CD4-positive, alpha-beta T cell (primary cell): ENCODE measurements around the gene SEPTIN8. TPM values are rescaled to one million over a fixed set of nuclear protein-coding genes. Genes with fewer than 3 reads are reported as not detected.
"Not testable (repeated sequence)": the region's sequence is repeated elsewhere in the genome, so short reads cannot be mapped to it uniquely, and the experiment has no call there.

Source experiments
- ATAC-seq: fragments of 200-7000 bp; cut with Tn5 transposase; one replicate; pipeline ENCODE4 v1.10.0; 2022; ENCODE audit warnings: mild to moderate bottlenecking; ENCODE audit not compliant: poor library complexity
- CTCF ChIA-PET: fragments of 350-600 bp; sonication (Branson Sonifier 250); formaldehyde crosslinking; loops from one replicate; lab custom pipeline; 2021; ENCODE audit warnings: antibody characterized with exemption, inconsistent platforms; lab: Charles Lee
- POLR2A ChIA-PET: fragments of 350-600 bp; sonication (Branson Sonifier 250); formaldehyde crosslinking; loops from one replicate; lab custom pipeline; 2021; ENCODE audit warnings: antibody characterized with exemption, inconsistent platforms; lab: Charles Lee
- DNase-seq, 14 experiments: peaks; one replicate each; pipeline ENCODE4 v3.0.0-alpha.2; 2013 to 2020; ENCODE audit warnings: mixed read lengths in 2 of 14
- H3K27ac ChIP-seq, 2 donors: one replicate each; pipeline versions ENCODE4 v1.5.1 to v1.7.0; 2013; ENCODE audit warnings: low read length in 2 of 2, low read depth in 1 of 2, mild to moderate bottlenecking in 1 of 2
- H3K27me3 ChIP-seq, 2 experiments: 1 replicate in 1 of 2; 2 replicates in 1 of 2; pipeline versions ENCODE4 v1.6.1 to v1.7.0; 2013; ENCODE audit warnings: low read length in 2 of 2, control low read depth in 1 of 2, mild to moderate bottlenecking in 1 of 2, moderate library complexity in 1 of 2; ENCODE audit not compliant: insufficient read depth in 2 of 2, control insufficient read depth in 1 of 2
- H3K36me3 ChIP-seq: one replicate; pipeline ENCODE4 v1.6.1; 2013; ENCODE audit warnings: low read length, control low read depth; ENCODE audit not compliant: insufficient read depth
- H3K4me1 ChIP-seq: one replicate; pipeline ENCODE4 v1.6.1; 2013; ENCODE audit warnings: low read length, control low read depth; ENCODE audit not compliant: insufficient read depth
- H3K4me3 ChIP-seq: one replicate; pipeline ENCODE4 v1.5.1; 2013; ENCODE audit warnings: mild to moderate bottlenecking, low read length, moderate library complexity
- H3K9me3 ChIP-seq, 2 experiments: 1 replicate in 1 of 2; 2 replicates in 1 of 2; pipeline versions ENCODE4 v1.6.1 to v1.7.0; 2013; ENCODE audit warnings: low read length in 2 of 2, mild to moderate bottlenecking in 2 of 2, control low read depth in 1 of 2, moderate library complexity in 1 of 2; ENCODE audit not compliant: control insufficient read depth in 1 of 2, insufficient read depth in 1 of 2
- H3K27ac Mint-ChIP-seq: one replicate; pipeline ENCODE4 v1.8.0; 2020; ENCODE audit warnings: mixed read lengths
- H3K27me3 Mint-ChIP-seq: one replicate; pipeline ENCODE4 v1.8.0; 2021; ENCODE audit warnings: mixed read lengths
- H3K36me3 Mint-ChIP-seq: one replicate; pipeline ENCODE4 v1.8.0; 2021; ENCODE audit warnings: low read depth, mixed read lengths
- H3K4me1 Mint-ChIP-seq: one replicate; pipeline ENCODE4 v1.8.0; 2021; ENCODE audit warnings: low read depth, mixed read lengths
- H3K4me3 Mint-ChIP-seq: one replicate; pipeline ENCODE4 v1.8.0; 2020; ENCODE audit warnings: mild to moderate bottlenecking, mixed read lengths
- H3K9me3 Mint-ChIP-seq: one replicate; pipeline ENCODE4 v1.8.0; 2020; ENCODE audit warnings: mixed read lengths
- CTCF ChIP-seq: fragments of 200-600 bp; IDR thresholded peaks from one replicate; pipeline ENCODE4 v1.8.0; 2022; ENCODE audit warnings: antibody characterized with exemption, mild to moderate bottlenecking
- intact Hi-C, 2 experiments: fragments of 100-400 bp; cut with DNase I in 1 of 2; cut with micrococcal nuclease in 1 of 2; formaldehyde crosslinking; loops; one replicate each; pipeline versions ENCODE4 v1.15.1 to v1.9.0; 2023 to 2025; cut with DNase I, micrococcal nuclease
- total RNA-seq, 174 experiments: library from RNA in 2 of 174; stranded (reverse) in 2 of 174; gene quantifications; one replicate each; pipeline ENCODE4 v1.2.3 and lab custom pipeline; 2021 to 2026

SEPTIN8 gene
- total RNA-seq, 2 experiments from 2014 or later = 4.4 to 5.3 TPM

- H3K4me3 Mint-ChIP-seq, intact Hi-C loops, H3K36me3 ChIP-seq, H3K27ac ChIP-seq, H3K36me3 Mint-ChIP-seq, H3K4me1 ChIP-seq, H3K27ac Mint-ChIP-seq, H3K9me3 Mint-ChIP-seq, H3K9me3 ChIP-seq, H3K4me3 ChIP-seq, DNase-seq, ATAC-seq, CTCF ChIA-PET, H3K4me1 Mint-ChIP-seq, POLR2A ChIA-PET: not testable (repeated sequence)
- peaks cover 81% of the 10 kb centered on the region for H3K27me3 Mint-ChIP-seq
- peaks cover 4 to 15% of the 10 kb centered on the region in 2 experiments for H3K27me3 ChIP-seq
Measured at GRCh38 chr5:132804219-132804618, 27.2 kb upstream of the SEPTIN8 start.

GRCh38 chr5:132802685-132803066, 25.6 kb upstream of the SEPTIN8 start:
- H3K27me3 Mint-ChIP-seq = peaks cover 77% of the 10 kb centered on the region
- H3K9me3 ChIP-seq, H3K36me3 Mint-ChIP-seq, H3K4me3 ChIP-seq, POLR2A ChIA-PET, H3K27ac ChIP-seq, H3K36me3 ChIP-seq, H3K4me1 ChIP-seq, H3K4me1 Mint-ChIP-seq, H3K27ac Mint-ChIP-seq, DNase-seq, CTCF ChIA-PET, ATAC-seq, H3K4me3 Mint-ChIP-seq, H3K9me3 Mint-ChIP-seq, intact Hi-C loops: not testable (repeated sequence)
- peaks cover 0 to 15% of the 10 kb centered on the region in 2 experiments for H3K27me3 ChIP-seq

GRCh38 chr5:132802044-132802684, 25.1 kb upstream of the SEPTIN8 start:
- Histone ChIP-seq H3K27me3 (peaks cover 0 to 15% of the 10 kb centered on the region in 2 experiments), H3K4me1 (no peaks in the 10 kb centered on the region), H3K27ac (no peak overlapping the region), H3K4me3 (no peak overlapping the region), H3K9me3 (no peaks in the 10 kb centered on the region), H3K36me3 (no peaks in the 10 kb centered on the region)
- Mint-ChIP-seq H3K4me1 (no peaks in the 10 kb centered on the region), H3K36me3 (no peaks in the 10 kb centered on the region), H3K27ac (no peak overlapping the region), H3K9me3 (no peaks in the 10 kb centered on the region), H3K27me3 (peaks cover 75% of the 10 kb centered on the region), H3K4me3 (no peak overlapping the region)
- POLR2A ChIA-PET = interaction anchor here (0.6 to 0.7 kb wide), 2 partner anchors 18 to 625 kb away, joined by 3 to 4 read pairs; no protein-coding TSS in a partner anchor
- no peak for TF ChIP-seq CTCF
- intact Hi-C loops = no loop called here
- ATAC-seq (no peak), DNase-seq (no peak)
- CTCF ChIA-PET = interaction anchor here (1.0 kb wide), 1 partner anchor 12 kb away, joined by 3 read pairs; no protein-coding TSS in a partner anchor

GRCh38 chr5:132800545-132800944, 23.5 kb upstream of the SEPTIN8 start:
- H3K9me3 Mint-ChIP-seq = no peaks in the 10 kb centered on the region
- Histone ChIP-seq H3K27ac (no peak overlapping the region), H3K4me1 (no peaks in the 10 kb centered on the region), H3K4me3 (no peak overlapping the region), H3K27me3 (peaks cover 0 to 15% of the 10 kb centered on the region in 2 experiments), H3K9me3 (no peaks in the 10 kb centered on the region), H3K36me3 (no peaks in the 10 kb centered on the region)
- no peaks in the 10 kb centered on the region for H3K36me3 Mint-ChIP-seq
- intact Hi-C loops = no loop called here
- DNase-seq (no peak), ATAC-seq (no peak)
- ChIA-PET CTCF (no interaction called here), POLR2A (no interaction called here)
- H3K4me3 Mint-ChIP-seq = no peak overlapping the region
- H3K27me3 Mint-ChIP-seq = peaks cover 70% of the 10 kb centered on the region
- no peaks in the 10 kb centered on the region for H3K4me1 Mint-ChIP-seq
- no peak overlapping the region for H3K27ac Mint-ChIP-seq
- no peak for TF ChIP-seq CTCF
